Measurements from ENCODE around the gene EXOC6. TPM values are rescaled to one million over a fixed set of nuclear protein-coding genes. Genes with fewer than 3 reads are reported as not detected.

EXOC6 gene
- total and polyA plus RNA-seq, 2 of the 13 experiments (the other 11 are each of a cell fraction or from before 2014, with no cell fraction given) = 22.2 to 29.2 TPM

GRCh38 chr10:93064874-93065660, 216.7 kb downstream of the EXOC6 start:
- Histone ChIP-seq H3K79me2 (ENCODE audit: insufficient read depth, low read length) (no peaks in the 10 kb centered on the region), H3K27me3 (ENCODE audit: control insufficient read depth in 1 of 2, insufficient read depth in 2 of 2, low read length in 2 of 2) (peaks cover 0 to 11% of the 10 kb centered on the region in 2 experiments; a peak in 2 of 5 replicates), H4K20me1 (ENCODE audit: insufficient read depth, low read length) (no peaks in the 10 kb centered on the region), H3K9me3 (ENCODE audit: low read length) (no peaks in the 10 kb centered on the region), H3K4me1 (ENCODE audit: insufficient read depth, low read length) (no peaks in the 10 kb centered on the region), H3K9ac (ENCODE audit: insufficient read depth, low read depth, low read length) (no peak overlapping the region), H2AFZ (ENCODE audit: low read length) (no peak overlapping the region), H3K36me3 (replicated peaks in 1 of 2; ENCODE audit: control insufficient read depth in 1 of 2, insufficient read depth in 2 of 2, low read length in 2 of 2) (no peaks in the 10 kb centered on the region), H3K27ac (ENCODE audit: extremely low read length, insufficient read depth, low read length) (no peak overlapping the region), H3K4me3 (replicated peaks in 1 of 3; ENCODE audit: insufficient read depth in 1 of 3, low read depth in 2 of 3, low read length in 3 of 3) (peak overlapping the region in 1 of 3 experiments; percentile 52; a peak in 2 of 6 replicates), H3K4me2 (ENCODE audit: low read depth, low read length) (peak overlapping the region; percentile 60)
- no TSS peak for BruUV-seq (replicated peaks)
- ATAC-seq (no peak), DNase-seq (ENCODE audit: low spot score) (no peak), FAIRE-seq (no peak)
- intact Hi-C loops (cut with micrococcal nuclease; ENCODE audit: unreplicated experiment) (no loop called here), in situ Hi-C loops (cut with HindIII; ENCODE audit: extremely low pct_ligation_motif_present, low pct_unique_long_range_greater_than_20kb) (no loop called here)
- CTCF ChIA-PET (ENCODE audit: low intra/inter-chr PET ratio, low total read pairs) = no interaction called here
- POLR2A ChIA-PET = no interaction called here
- WGBS (ENCODE audit: low lambda C conversion rate) = 95% methylated on average over 5 of the region's 12 CpGs
- no peak for TF ChIP-seq ZNF142 (CRISPR knock-in tag; IDR thresholded peaks at IDR 0.05)
- no peak for TF ChIP-seq ZNF317 (CRISPR knock-in tag; IDR thresholded peaks at IDR 0.05)
- no peak for TF ChIP-seq ZBTB10 (CRISPR knock-in tag; IDR thresholded peaks at IDR 0.05; ENCODE audit: borderline replicate concordance)
- no peak for TF ChIP-seq ZNF670 (CRISPR knock-in tag; IDR thresholded peaks at IDR 0.05; ENCODE audit: borderline replicate concordance)
- TF ChIP-seq U2AF1 (optimal IDR thresholded peaks at IDR 0.05; ENCODE audit: low read depth, low read length) = no peak
- TF ChIP-seq CEBPG (CRISPR knock-in tag; IDR thresholded peaks at IDR 0.05) = no peak
- no peak for TF ChIP-seq HMGXB4 (CRISPR knock-in tag; IDR thresholded peaks at IDR 0.05; ENCODE audit: borderline replicate concordance in 1 of 2, low read depth in 1 of 2)
- TF ChIP-seq ZZZ3 (CRISPR knock-in tag; IDR thresholded peaks at IDR 0.05; ENCODE audit: borderline replicate concordance) = no peak
- no peak for TF ChIP-seq ZNF710 (CRISPR knock-in tag; IDR thresholded peaks at IDR 0.05; ENCODE audit: borderline replicate concordance)
- TF ChIP-seq RFX1 (IDR thresholded peaks at IDR 0.05) = no peak
- TF ChIP-seq ATF1 (CRISPR knock-in tag; IDR thresholded peaks at IDR 0.05) = no peak
